Endothelial cell (in vitro differentiated cells): Measurements from ENCODE around the gene LRCOL1. TPM values are rescaled to one million over a fixed set of nuclear protein-coding genes. Genes with fewer than 3 reads are reported as not detected.
"Not testable (repeated sequence)": the region's sequence is repeated elsewhere in the genome, so short reads cannot be mapped to it uniquely, and the experiment has no call there.

Source experiments
- DNase-seq: peaks from one replicate; pipeline ENCODE4 v3.0.0; 2021; ENCODE audit warnings: low spot score
- H3K27ac Mint-ChIP-seq: one replicate; pipeline ENCODE4 v1.8.0; 2021; ENCODE audit warnings: mixed read lengths, inconsistent platforms; ENCODE audit not compliant: unreplicated experiment
- H3K27me3 Mint-ChIP-seq: one replicate; pipeline ENCODE4 v1.8.0; 2021; ENCODE audit warnings: mild to moderate bottlenecking, moderate library complexity, mixed read lengths, inconsistent platforms; ENCODE audit not compliant: unreplicated experiment
- H3K36me3 Mint-ChIP-seq: one replicate; pipeline ENCODE4 v1.8.0; 2021; ENCODE audit warnings: mild to moderate bottlenecking, low read depth, mixed read lengths, inconsistent platforms; ENCODE audit not compliant: unreplicated experiment
- H3K4me1 Mint-ChIP-seq: one replicate; pipeline ENCODE4 v1.8.0; 2021; ENCODE audit warnings: mild to moderate bottlenecking, mixed read lengths, inconsistent platforms; ENCODE audit not compliant: unreplicated experiment
- H3K4me3 Mint-ChIP-seq: one replicate; pipeline ENCODE4 v1.8.0; 2021; ENCODE audit warnings: mild to moderate bottlenecking, mixed read lengths, inconsistent platforms; ENCODE audit not compliant: unreplicated experiment
- H3K9me3 Mint-ChIP-seq: one replicate; pipeline ENCODE4 v1.8.0; 2021; ENCODE audit warnings: mixed read lengths, inconsistent platforms; ENCODE audit not compliant: unreplicated experiment
- total RNA-seq: library from RNA; stranded (reverse); fragmentation: NEBNext Ultra II Directional; extraction: Animal tissue kit (Norgen Biotek cat#: 25700); gene quantifications from one replicate; pipeline ENCODE4 v1.2.1, GENCODE V29; 2021; ENCODE audit not compliant: unreplicated experiment
- TF ChIP-seq, protein P1 (sequence below): fragments of 200-600 bp; sonication (generic); IDR thresholded peaks from one replicate; pipeline ENCODE4 v1.5.0; 2021; ENCODE audit warnings: antibody characterized with exemption; ENCODE audit not compliant: unreplicated experiment

The LRCOL1 gene
- total RNA-seq, 1 donor from 2014 or later, result not detected

DNA sequence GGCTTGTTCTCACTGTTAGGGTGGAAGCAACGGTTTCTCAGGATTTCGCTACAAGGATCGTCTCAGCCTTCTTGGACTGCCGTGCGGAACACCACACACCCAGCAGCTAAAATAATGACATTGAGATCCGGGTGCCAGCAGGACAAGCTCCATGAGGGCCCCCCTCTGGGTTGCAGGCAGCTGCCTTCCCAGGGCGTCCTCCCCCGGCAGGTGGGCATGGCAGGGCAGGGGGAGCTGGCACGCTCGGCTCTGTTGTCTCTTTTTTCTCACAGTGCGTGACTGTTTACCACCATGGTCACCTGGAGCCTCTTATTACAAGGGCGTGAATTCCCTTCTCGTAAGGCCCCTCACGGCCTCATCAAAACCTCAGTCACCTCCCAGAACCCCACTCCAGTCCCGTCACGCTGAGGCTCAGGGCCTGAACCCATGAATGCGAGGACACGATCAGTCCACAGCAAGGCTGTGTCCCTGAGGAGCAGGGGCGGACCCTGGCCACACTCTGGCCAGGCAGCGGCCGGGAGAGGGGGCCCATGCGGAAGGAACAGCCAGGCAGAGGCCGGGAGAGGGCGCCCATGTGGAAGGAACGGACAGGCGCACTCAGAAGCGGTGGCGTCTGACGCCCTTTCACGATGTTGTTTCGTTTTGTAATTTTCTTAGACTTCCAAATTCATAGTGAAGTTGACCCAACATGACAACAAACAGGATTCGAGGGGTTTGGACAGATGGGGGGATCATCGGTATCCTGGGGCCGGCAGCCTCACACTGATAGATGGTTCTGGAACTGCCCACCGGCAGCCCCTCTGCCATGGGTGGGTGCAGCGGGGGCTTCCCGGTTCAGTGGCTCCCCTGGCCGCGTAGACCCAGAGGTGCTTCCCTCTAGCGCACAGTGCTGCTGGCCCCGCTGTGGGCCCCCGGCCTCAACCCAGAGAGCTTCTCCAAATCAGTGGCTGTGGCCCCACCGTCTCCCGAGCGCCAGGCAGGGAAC, 10.0 kb downstream of the LRCOL1 start:
- H3K27me3 Mint-ChIP-seq, result peaks cover 31% of the 10 kb centered on the region
- H3K4me1 Mint-ChIP-seq, result peaks cover 18% of the 10 kb centered on the region
- no peaks in the 10 kb centered on the region for H3K9me3 Mint-ChIP-seq
- H3K36me3 Mint-ChIP-seq, result peaks cover 11% of the 10 kb centered on the region
- DNase-seq, result peak; percentile 74
- no peak overlapping the region for H3K27ac Mint-ChIP-seq
- H3K4me3 Mint-ChIP-seq, result peak overlapping the region; percentile 51
- TF ChIP-seq, protein P1, sequence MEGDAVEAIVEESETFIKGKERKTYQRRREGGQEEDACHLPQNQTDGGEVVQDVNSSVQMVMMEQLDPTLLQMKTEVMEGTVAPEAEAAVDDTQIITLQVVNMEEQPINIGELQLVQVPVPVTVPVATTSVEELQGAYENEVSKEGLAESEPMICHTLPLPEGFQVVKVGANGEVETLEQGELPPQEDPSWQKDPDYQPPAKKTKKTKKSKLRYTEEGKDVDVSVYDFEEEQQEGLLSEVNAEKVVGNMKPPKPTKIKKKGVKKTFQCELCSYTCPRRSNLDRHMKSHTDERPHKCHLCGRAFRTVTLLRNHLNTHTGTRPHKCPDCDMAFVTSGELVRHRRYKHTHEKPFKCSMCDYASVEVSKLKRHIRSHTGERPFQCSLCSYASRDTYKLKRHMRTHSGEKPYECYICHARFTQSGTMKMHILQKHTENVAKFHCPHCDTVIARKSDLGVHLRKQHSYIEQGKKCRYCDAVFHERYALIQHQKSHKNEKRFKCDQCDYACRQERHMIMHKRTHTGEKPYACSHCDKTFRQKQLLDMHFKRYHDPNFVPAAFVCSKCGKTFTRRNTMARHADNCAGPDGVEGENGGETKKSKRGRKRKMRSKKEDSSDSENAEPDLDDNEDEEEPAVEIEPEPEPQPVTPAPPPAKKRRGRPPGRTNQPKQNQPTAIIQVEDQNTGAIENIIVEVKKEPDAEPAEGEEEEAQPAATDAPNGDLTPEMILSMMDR, result no peak

DNA sequence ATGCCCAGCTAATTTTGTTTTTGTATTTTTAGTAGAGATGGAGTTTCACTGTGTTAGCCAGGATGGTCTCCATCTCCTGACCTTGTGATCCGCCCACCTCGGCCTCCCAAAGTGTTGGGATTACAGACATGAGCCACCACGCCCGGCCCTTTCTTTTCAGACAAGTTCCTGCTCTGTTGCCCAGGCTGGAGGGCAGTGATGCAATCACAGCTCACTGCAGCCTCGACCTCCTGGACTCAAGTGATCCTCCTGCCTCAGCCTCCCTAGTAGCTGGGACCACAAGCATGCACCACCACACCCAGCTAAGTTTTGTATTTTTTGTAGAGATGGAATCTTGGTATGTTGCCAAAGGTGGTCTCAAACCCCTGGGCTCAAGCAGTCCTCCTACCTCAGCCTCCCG, 10.9 kb downstream of the LRCOL1 start:
- not testable (repeated sequence) for H3K4me3 Mint-ChIP-seq, H3K27ac Mint-ChIP-seq, H3K9me3 Mint-ChIP-seq, DNase-seq
- Mint-ChIP-seq H3K27me3 (peaks cover 31% of the 10 kb centered on the region), H3K4me1 (peaks cover 18% of the 10 kb centered on the region), H3K36me3 (peaks cover 11% of the 10 kb centered on the region)

DNA sequence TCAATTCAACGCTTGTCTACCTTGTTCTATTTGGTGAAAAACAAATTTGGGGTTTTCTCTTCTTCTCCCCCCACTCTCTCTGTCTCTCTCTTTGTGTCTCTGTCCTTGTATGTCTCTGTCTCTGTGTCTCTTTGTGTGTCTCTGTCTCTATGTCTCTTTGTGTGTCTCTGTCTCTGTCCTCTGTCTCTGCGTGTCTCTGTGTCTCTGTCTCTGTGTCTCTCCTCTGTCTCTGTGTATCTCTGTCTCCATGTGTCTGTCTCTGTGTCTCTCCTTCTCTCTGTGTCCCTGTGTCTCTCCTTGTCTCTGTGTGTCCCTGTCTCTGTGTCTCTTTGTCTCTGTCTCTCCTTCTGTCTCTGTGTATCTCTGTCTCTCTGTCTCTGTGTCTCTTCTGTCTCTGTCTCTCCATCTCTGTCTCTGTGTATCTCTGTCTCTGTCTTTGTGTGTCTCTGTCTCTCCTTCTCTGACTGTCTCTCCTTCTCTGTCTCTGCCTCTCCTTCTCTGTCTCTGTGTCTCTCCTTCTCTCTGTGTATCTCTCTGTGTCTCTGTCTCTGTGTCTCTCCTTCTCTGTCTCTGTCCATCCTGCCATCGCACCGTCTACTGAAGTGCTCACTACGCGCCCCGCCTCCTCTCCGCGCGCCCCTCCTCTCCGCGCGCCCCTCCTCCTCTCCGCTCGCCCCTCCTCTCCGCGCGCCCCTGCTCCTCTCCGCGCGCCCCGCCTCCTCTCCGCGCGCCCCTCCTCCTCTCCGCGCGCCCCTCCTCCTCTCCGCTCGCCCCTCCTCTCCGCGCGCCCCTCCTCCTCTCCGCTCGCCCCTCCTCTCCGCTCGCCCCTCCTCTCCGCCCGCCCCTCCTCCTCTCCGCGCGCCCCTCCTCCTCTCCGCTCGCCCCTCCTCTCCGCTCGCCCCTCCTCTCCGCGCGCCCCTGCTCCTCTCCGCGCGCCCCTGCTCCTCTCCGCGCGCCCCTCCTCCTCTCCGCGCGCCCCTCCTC, 12.8 kb downstream of the LRCOL1 start:
- Mint-ChIP-seq H3K27ac (peak overlapping the region; percentile 82), H3K27me3 (peaks cover 30% of the 10 kb centered on the region), H3K9me3 (no peaks in the 10 kb centered on the region), H3K4me1 (peaks cover 21% of the 10 kb centered on the region), H3K36me3 (peaks cover 16% of the 10 kb centered on the region), H3K4me3 (peak overlapping the region; percentile 90)
- TF ChIP-seq, protein P1, result no peak
- no peak for DNase-seq

DNA sequence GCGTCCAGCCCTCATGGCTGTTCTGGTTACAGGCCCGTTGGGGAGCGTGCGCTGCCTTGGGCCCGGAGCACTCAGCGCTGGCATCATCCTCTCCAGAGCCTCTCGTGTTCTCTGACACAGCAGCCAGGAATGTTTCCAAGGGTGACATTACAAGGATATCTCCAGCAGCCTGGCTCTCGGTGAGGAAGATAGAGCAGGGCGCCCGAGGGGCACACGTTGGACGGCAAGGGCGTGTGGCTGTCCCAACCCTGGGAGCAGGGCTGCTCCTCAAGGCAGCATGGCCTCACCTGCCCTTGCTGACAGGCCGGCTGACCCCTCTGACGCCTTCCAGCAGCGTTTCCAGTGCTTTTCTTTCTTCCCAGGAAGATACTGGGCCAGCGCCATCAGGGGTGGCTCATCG, 14.4 kb downstream of the LRCOL1 start:
- TF ChIP-seq, protein P1, result no peak
- H3K9me3 Mint-ChIP-seq, result no peaks in the 10 kb centered on the region
- peaks cover 17% of the 10 kb centered on the region for H3K4me1 Mint-ChIP-seq
- H3K27ac Mint-ChIP-seq, result no peak overlapping the region
- H3K27me3 Mint-ChIP-seq, result peaks cover 26% of the 10 kb centered on the region
- peaks cover 11% of the 10 kb centered on the region for H3K36me3 Mint-ChIP-seq
- no peak for DNase-seq
- H3K4me3 Mint-ChIP-seq, result no peak overlapping the region

DNA sequence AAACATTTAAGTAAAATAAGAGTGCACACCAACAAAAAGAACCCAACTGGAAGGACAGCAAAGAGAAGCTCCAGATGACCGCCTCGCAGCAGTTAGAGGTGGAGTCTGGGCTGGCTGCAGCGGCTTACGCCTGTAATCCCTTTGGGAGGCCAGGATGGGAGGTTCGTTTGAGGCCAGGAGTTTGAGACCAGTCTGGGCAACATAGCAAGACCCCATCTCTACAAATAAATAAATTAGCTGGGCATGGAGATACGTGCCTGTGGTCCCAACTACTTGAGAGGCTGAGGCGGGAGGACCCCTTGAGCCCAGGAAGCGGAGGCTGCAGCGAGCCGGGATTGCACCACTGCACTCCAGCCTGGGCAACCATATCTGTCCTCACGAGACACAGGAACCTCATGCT, 15.2 kb downstream of the LRCOL1 start:
- Mint-ChIP-seq H3K4me3 (no peak overlapping the region), H3K9me3 (no peaks in the 10 kb centered on the region), H3K36me3 (peaks cover 11% of the 10 kb centered on the region), H3K27ac (no peak overlapping the region), H3K27me3 (peaks cover 22% of the 10 kb centered on the region), H3K4me1 (peaks cover 17% of the 10 kb centered on the region)
- TF ChIP-seq, protein P1, result no peak
- DNase-seq, result no peak
